ENCODE results near the gene ATP6V1G2. TPM values are rescaled to one million over a fixed set of nuclear protein-coding genes. Genes with fewer than 3 reads are reported as not detected.

The ATP6V1G2 gene
- total and polyA plus RNA-seq, 2 experiments from 2014 or later, result 2.4 to 2.7 TPM

- Mint-ChIP-seq H3K36me3 (ENCODE audit: low read depth) (peaks cover 100% of the 10 kb centered on the region), H3K9me3 (no peaks in the 10 kb centered on the region), H3K27ac (no peak overlapping the region), H3K4me1 (peaks cover 53% of the 10 kb centered on the region), H3K27me3 (ENCODE audit: insufficient read depth, low read depth, poor library complexity) (peaks cover 13% of the 10 kb centered on the region), H3K4me3 (peak overlapping the region; percentile 13; the same call in 1 of the 3 replicates)
- H3K79me2 ChIP-seq (replicated peaks; ENCODE audit: insufficient read depth), result peaks cover 88% of the 10 kb centered on the region
- H3F3A ChIP-seq (replicated peaks; ENCODE audit: low read depth), result peaks cover 78% of the 10 kb centered on the region
- H2AFZ ChIP-seq, result no peak overlapping the region
- H3K4me1 ChIP-seq (ENCODE audit: insufficient read depth), result peaks cover 17% of the 10 kb centered on the region
- no peak overlapping the region for H3K4me3 ChIP-seq
- peaks cover 95% of the 10 kb centered on the region for H3K36me3 ChIP-seq (ENCODE audit: insufficient read depth)
- DNase-seq (ENCODE audit: low spot score), result no peak
- no peak for ATAC-seq
- H3K4me2 ChIP-seq, result no peak overlapping the region
- H3K27me3 ChIP-seq (ENCODE audit: insufficient read depth), result no peaks in the 10 kb centered on the region
- peaks cover 88% of the 10 kb centered on the region for H4K20me1 ChIP-seq (replicated peaks; ENCODE audit: insufficient read depth)
- peak overlapping the region; percentile 6; the same call in 1 of the 2 replicates for H3K27ac ChIP-seq (ENCODE audit: low read depth)
- H3K9me2 ChIP-seq (ENCODE audit: insufficient read depth), result no peaks in the 10 kb centered on the region
- no peak for TF ChIP-seq STAT1 (IDR thresholded peaks at IDR 0.05; ENCODE audit: unreplicated experiment)
These were observed 10.7 kb downstream of the ATP6V1G2 start for GRCh38 chr6:31535538-31536324.

- Histone ChIP-seq H3K36me3 (ENCODE audit: insufficient read depth) (peaks cover 98% of the 10 kb centered on the region), H3K4me1 (ENCODE audit: insufficient read depth) (peaks cover 7% of the 10 kb centered on the region; the same call in 1 of the 2 replicates), H3K27ac (ENCODE audit: low read depth) (peak overlapping the region; percentile 66; the same call in 1 of the 2 replicates), H3K9me2 (ENCODE audit: insufficient read depth) (no peaks in the 10 kb centered on the region), H4K20me1 (replicated peaks; ENCODE audit: insufficient read depth) (peaks cover 80% of the 10 kb centered on the region), H3K27me3 (ENCODE audit: insufficient read depth) (no peaks in the 10 kb centered on the region), H3K79me2 (replicated peaks; ENCODE audit: insufficient read depth) (peaks cover 76% of the 10 kb centered on the region), H3F3A (replicated peaks; ENCODE audit: low read depth) (peaks cover 79% of the 10 kb centered on the region), H3K4me2 (no peak overlapping the region), H2AFZ (no peak overlapping the region), H3K4me3 (no peak overlapping the region)
- DNase-seq (ENCODE audit: low spot score) (no peak), ATAC-seq (no peak)
- Mint-ChIP-seq H3K27me3 (ENCODE audit: insufficient read depth, low read depth, poor library complexity) (peaks cover 17% of the 10 kb centered on the region), H3K4me3 (no peak overlapping the region; the same call in 2 of the 3 replicates), H3K36me3 (ENCODE audit: low read depth) (peaks cover 100% of the 10 kb centered on the region), H3K27ac (no peak overlapping the region), H3K4me1 (peaks cover 56% of the 10 kb centered on the region), H3K9me3 (no peaks in the 10 kb centered on the region)
- TF ChIP-seq ZNF114 (CRISPR knock-in tag; IDR thresholded peaks at IDR 0.05), result no peak
- TF ChIP-seq POLR2AphosphoS5 (IDR thresholded peaks at IDR 0.05; ENCODE audit: low read depth), result 0 out of 2 replicates have a peak, but pooled peaks have one; percentile 12
These were observed 11.8 kb downstream of the ATP6V1G2 start for GRCh38 chr6:31534521-31535040.

- Histone ChIP-seq H3K4me2 (no peak overlapping the region), H3K36me3 (ENCODE audit: insufficient read depth) (peaks cover 93% of the 10 kb centered on the region), H3K79me2 (replicated peaks; ENCODE audit: insufficient read depth) (peaks cover 70% of the 10 kb centered on the region), H3K27me3 (ENCODE audit: insufficient read depth) (no peaks in the 10 kb centered on the region), H3F3A (replicated peaks; ENCODE audit: low read depth) (peaks cover 76% of the 10 kb centered on the region), H4K20me1 (replicated peaks; ENCODE audit: insufficient read depth) (peaks cover 75% of the 10 kb centered on the region), H3K27ac (ENCODE audit: low read depth) (peak overlapping the region; percentile 66), H3K9me2 (ENCODE audit: insufficient read depth) (no peaks in the 10 kb centered on the region), H3K4me1 (ENCODE audit: insufficient read depth) (peaks cover under 1% of the 10 kb centered on the region; the same call in 1 of the 2 replicates), H3K4me3 (no peak overlapping the region), H2AFZ (no peak overlapping the region)
- ATAC-seq (no peak), DNase-seq (ENCODE audit: low spot score) (no peak)
- H3K9me3 Mint-ChIP-seq, result no peaks in the 10 kb centered on the region
- H3K4me1 Mint-ChIP-seq, result peaks cover 56% of the 10 kb centered on the region
- TF ChIP-seq POLR2AphosphoS5 (IDR thresholded peaks at IDR 0.05; ENCODE audit: low read depth), result 0 out of 2 replicates have a peak, but pooled peaks have one; percentile 10
- TF ChIP-seq EZH2phosphoT487 (IDR thresholded peaks at IDR 0.05; ENCODE audit: unreplicated experiment), result no peak
- peaks cover 99% of the 10 kb centered on the region for H3K36me3 Mint-ChIP-seq (ENCODE audit: low read depth)
- H3K27me3 Mint-ChIP-seq (ENCODE audit: insufficient read depth, low read depth, poor library complexity), result peaks cover 18% of the 10 kb centered on the region
- no peak overlapping the region; the same call in 2 of the 3 replicates for H3K4me3 Mint-ChIP-seq
- H3K27ac Mint-ChIP-seq, result no peak overlapping the region
These were observed 12.4 kb downstream of the ATP6V1G2 start for GRCh38 chr6:31534011-31534410.

Data from GM23338 (cell line).